BLaER1 treated with 17β-estradiol and CSF1 and Interleukin-3, amounts not matched to agents 10 nM and 100 nM (cell line): ENCODE data around the gene ILF3.
A peak's percentile ranks its signal among the peaks of the same experiment; 100 is the strongest.

Experiments used
- H3K27ac ChIP-seq, 11 experiments: shearing (Covaris generic); formaldehyde crosslinking; 2 replicates each; pipeline ENCODE4 v1.8.1; 2022
- H3K27me3 ChIP-seq, 11 experiments: shearing (Covaris generic); formaldehyde crosslinking; 2 replicates each; pipeline ENCODE4 v1.8.1; 2022
- H3K36me3 ChIP-seq, 11 experiments: shearing (Covaris generic); formaldehyde crosslinking; 2 replicates each; pipeline ENCODE4 v1.8.1; 2022
- H3K4me1 ChIP-seq, 10 experiments: shearing (Covaris generic); formaldehyde crosslinking; 2 replicates each; pipeline ENCODE4 v1.8.1; 2022
- H3K4me2 ChIP-seq, 11 experiments: shearing (Covaris generic); formaldehyde crosslinking; 2 replicates each; pipeline ENCODE4 v1.8.1; 2022
- H3K4me3 ChIP-seq, 10 experiments: shearing (Covaris generic); formaldehyde crosslinking; 2 replicates each; pipeline ENCODE4 v1.8.1; 2022
- H3K9ac ChIP-seq, 11 experiments: shearing (Covaris generic); formaldehyde crosslinking; 2 replicates each; pipeline ENCODE4 v1.8.1; 2022
- H3K9me3 ChIP-seq, 11 experiments: shearing (Covaris generic); formaldehyde crosslinking; replicated peaks in 1 of 11; 2 replicates each; pipeline ENCODE4 v1.8.1; 2022
- H4K20me1 ChIP-seq, 11 experiments: shearing (Covaris generic); formaldehyde crosslinking; 2 replicates each; pipeline ENCODE4 v1.8.1; 2022
- Cebpa-rat ChIP-seq, 11 experiments: shearing (Covaris generic); IDR thresholded peaks; 2 replicates each; pipeline ENCODE4 v1.8.1; 2022

ILF3 gene

GRCh38 chr19:10719466-10719961 is 65.4 kb downstream of the ILF3 start:
- Histone ChIP-seq H3K9ac (peak overlapping the region; percentile 92 to 100 (median 97)), H3K4me2 (peak overlapping the region; percentile 83 to 100 (median 97)), H3K27ac (peak overlapping the region; percentile 81 to 99 (median 95); a peak in 21 of 22 replicates), H3K36me3 (peaks cover 8 to 64% (median 40%) of the 10 kb centered on the region in 11 experiments; a peak in 20 of 22 replicates), H3K4me1 (peaks cover 58 to 72% (median 62%) of the 10 kb centered on the region in 10 experiments), H3K9me3 (no peaks in the 10 kb centered on the region), H4K20me1 (peaks cover 58 to 66% (median 65%) of the 10 kb centered on the region in 11 experiments), H3K4me3 (peak overlapping the region; percentile 90 to 100 (median 97)), H3K27me3 (no peaks in the 10 kb centered on the region)
- TF ChIP-seq Cebpa-rat (IDR thresholded peaks at IDR 0.05): no peak

- H4K20me1 ChIP-seq: peaks cover 65 to 77% (median 75%) of the 10 kb centered on the region in 11 experiments
- H3K4me2 ChIP-seq: peak overlapping the region; percentile 83 to 100 (median 97)
- peak overlapping the region; percentile 92 to 100 (median 97); a peak in 17 of 22 replicates for H3K9ac ChIP-seq
- H3K4me1 ChIP-seq: peaks cover 68 to 77% (median 70%) of the 10 kb centered on the region in 10 experiments
- H3K9me3 ChIP-seq: no peaks in the 10 kb centered on the region
- no peaks in the 10 kb centered on the region for H3K27me3 ChIP-seq
- H3K36me3 ChIP-seq: peaks cover 8 to 66% (median 45%) of the 10 kb centered on the region in 11 experiments; a peak in 20 of 22 replicates
- peak overlapping the region in 10 of 11 experiments; percentile 87 to 99 (median 96); a peak in 15 of 22 replicates for H3K27ac ChIP-seq
- H3K4me3 ChIP-seq: peak overlapping the region in 9 of 10 experiments; percentile 90 to 100 (median 98); a peak in 17 of 20 replicates
- TF ChIP-seq Cebpa-rat (IDR thresholded peaks at IDR 0.05): no peak
Measured at GRCh38 chr19:10720607-10721125, 66.5 kb downstream of the ILF3 start.

DNA sequence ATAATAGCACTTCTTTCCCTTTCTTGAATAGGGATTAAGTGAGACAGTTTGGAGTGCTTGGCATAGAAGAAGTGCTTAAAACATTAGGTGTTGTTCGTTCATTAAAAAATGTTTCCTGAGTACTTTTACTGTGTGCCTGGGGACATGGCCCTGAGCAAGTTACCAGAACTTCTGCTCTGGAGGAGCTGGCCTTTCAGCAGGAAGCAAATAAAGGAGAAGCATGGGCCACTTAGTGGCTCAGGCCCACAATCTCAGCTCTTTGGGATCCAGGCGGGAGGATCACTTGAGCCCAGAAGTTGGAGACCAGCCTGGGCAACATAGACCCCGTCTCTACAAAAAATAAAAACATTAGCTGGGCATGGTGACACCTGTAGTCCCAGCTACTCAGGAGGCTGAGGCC is 69.4 kb downstream of the ILF3 start:
- Histone ChIP-seq H3K9ac (peak overlapping the region; percentile 33 to 100 (median 73); a peak in 18 of 22 replicates), H3K4me2 (peak overlapping the region; percentile 83 to 100 (median 97)), H3K36me3 (peaks cover 8 to 89% (median 66%) of the 10 kb centered on the region in 11 experiments; a peak in 20 of 22 replicates), H4K20me1 (peaks cover 60 to 99% (median 73%) of the 10 kb centered on the region in 11 experiments), H3K27me3 (no peaks in the 10 kb centered on the region), H3K4me3 (peak overlapping the region in 6 of 10 experiments; percentile 13 to 57 (median 45); a peak in 7 of 20 replicates), H3K9me3 (no peaks in the 10 kb centered on the region), H3K27ac (peak overlapping the region in 10 of 11 experiments; percentile 63 to 98 (median 96); a peak in 20 of 22 replicates), H3K4me1 (peaks cover 91 to 96% (median 91%) of the 10 kb centered on the region in 10 experiments)
- TF ChIP-seq Cebpa-rat (IDR thresholded peaks at IDR 0.05): no peak

DNA sequence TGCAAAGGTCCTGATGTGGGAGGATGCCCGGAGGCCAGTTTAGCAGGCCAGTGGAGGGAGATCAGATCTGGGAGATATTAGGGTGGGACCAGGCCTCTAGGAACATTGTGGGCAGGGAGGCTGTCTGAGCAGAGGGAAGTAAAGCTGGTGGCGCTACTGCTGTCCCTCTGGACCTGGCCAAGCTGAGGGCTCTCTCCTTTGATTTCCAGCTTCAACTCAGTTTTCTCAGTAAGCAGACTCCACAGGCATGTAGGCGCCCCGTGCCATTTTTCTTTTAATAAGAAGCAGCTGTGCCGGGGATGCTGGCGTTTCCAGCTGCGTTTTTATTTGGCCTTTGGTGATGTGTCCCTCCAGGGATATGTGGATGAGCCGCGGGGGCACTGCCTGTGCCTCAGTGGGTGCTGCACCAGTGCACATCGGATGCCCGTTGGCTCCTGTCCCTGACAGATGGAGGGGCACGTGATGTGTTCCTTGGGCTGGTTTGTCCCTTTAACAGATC is 70.5 kb downstream of the ILF3 start:
- peaks cover 50 to 98% (median 68%) of the 10 kb centered on the region in 11 experiments for H4K20me1 ChIP-seq
- H3K4me3 ChIP-seq: peak overlapping the region; percentile 18 to 57 (median 38); a peak in 16 of 20 replicates
- TF ChIP-seq Cebpa-rat (IDR thresholded peaks at IDR 0.05): no peak
- no peaks in the 10 kb centered on the region for H3K9me3 ChIP-seq
- peak overlapping the region; percentile 83 to 100 (median 97) for H3K4me2 ChIP-seq
- peaks cover 100% of the 10 kb centered on the region in 10 experiments for H3K4me1 ChIP-seq
- peaks cover 8 to 91% (median 73%) of the 10 kb centered on the region in 11 experiments; a peak in 20 of 22 replicates for H3K36me3 ChIP-seq
- H3K27me3 ChIP-seq: no peaks in the 10 kb centered on the region
- peak overlapping the region; percentile 63 to 98 (median 95); a peak in 20 of 22 replicates for H3K27ac ChIP-seq
- H3K9ac ChIP-seq: peak overlapping the region; percentile 33 to 100 (median 73); a peak in 19 of 22 replicates

DNA sequence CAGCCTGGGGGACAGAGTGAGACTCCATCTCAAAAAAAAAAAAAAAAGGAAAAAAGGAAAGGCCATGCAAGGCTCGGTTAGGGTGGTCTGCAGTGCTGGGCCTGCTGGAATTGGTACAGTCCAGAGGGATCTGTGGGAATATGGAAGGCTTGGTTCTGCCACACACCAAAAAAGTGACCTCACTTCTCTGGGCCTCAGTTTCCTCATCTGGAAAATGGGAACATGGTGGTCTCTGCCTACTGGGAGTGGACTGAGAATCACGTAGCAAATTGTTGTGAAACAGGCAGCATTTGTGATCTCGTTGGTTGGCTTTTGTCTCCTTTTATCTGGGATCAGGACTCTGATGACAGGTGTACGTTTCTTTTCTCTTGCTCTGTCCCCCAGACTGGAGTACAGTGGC is 71.3 kb downstream of the ILF3 start:
- no peaks in the 10 kb centered on the region for H3K27me3 ChIP-seq
- H3K9ac ChIP-seq: peak overlapping the region; percentile 33 to 100 (median 73); a peak in 16 of 22 replicates
- TF ChIP-seq Cebpa-rat (IDR thresholded peaks at IDR 0.05): 0 out of 22 replicates have a peak, but pooled peaks of 1 of the 11 experiments have one; percentile 14
- peak overlapping the region; percentile 63 to 98 (median 95); a peak in 20 of 22 replicates for H3K27ac ChIP-seq
- H3K9me3 ChIP-seq: no peaks in the 10 kb centered on the region
- H3K36me3 ChIP-seq: peaks cover 7 to 91% (median 70%) of the 10 kb centered on the region in 11 experiments; a peak in 20 of 22 replicates
- H3K4me2 ChIP-seq: peak overlapping the region; percentile 83 to 100 (median 97)
- H3K4me1 ChIP-seq: peaks cover 100% of the 10 kb centered on the region in 10 experiments
- peak overlapping the region in 9 of 10 experiments; percentile 18 to 57 (median 43); a peak in 7 of 20 replicates for H3K4me3 ChIP-seq
- peaks cover 42 to 98% (median 60%) of the 10 kb centered on the region in 11 experiments for H4K20me1 ChIP-seq

DNA sequence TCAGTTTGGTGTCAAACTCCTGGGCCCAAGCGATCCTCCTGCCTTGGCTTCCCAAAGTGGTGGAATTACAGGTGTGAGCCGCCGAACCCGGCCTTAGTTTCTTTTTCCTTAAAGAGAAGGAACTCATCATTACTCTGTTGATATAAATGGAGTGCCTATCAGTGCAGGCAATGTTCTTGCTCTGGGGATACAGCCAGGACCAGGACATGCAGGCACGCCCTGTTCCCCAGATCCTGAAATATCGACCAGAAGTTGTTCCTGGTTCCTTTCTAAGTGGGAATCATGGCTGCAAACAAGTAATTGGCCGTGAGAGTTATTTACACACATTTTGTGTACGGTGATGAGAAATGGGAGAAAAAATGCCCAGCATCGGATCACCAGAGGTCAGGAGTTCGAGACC is 72.1 kb downstream of the ILF3 start:
- Histone ChIP-seq H3K4me2 (peak overlapping the region; percentile 83 to 100 (median 97)), H4K20me1 (peaks cover 34 to 93% (median 52%) of the 10 kb centered on the region in 11 experiments), H3K27ac (peak overlapping the region; percentile 80 to 98 (median 95); a peak in 21 of 22 replicates), H3K9ac (peak overlapping the region; percentile 33 to 98 (median 77); a peak in 16 of 22 replicates), H3K4me1 (peaks cover 100% of the 10 kb centered on the region in 10 experiments), H3K27me3 (no peaks in the 10 kb centered on the region), H3K36me3 (peaks cover 0 to 89% (median 61%) of the 10 kb centered on the region in 11 experiments; a peak in 18 of 22 replicates), H3K4me3 (peak overlapping the region in 2 of 10 experiments; percentile 20 to 51; a peak in 3 of 20 replicates), H3K9me3 (no peaks in the 10 kb centered on the region)
- no peak for TF ChIP-seq Cebpa-rat (IDR thresholded peaks at IDR 0.05)

DNA sequence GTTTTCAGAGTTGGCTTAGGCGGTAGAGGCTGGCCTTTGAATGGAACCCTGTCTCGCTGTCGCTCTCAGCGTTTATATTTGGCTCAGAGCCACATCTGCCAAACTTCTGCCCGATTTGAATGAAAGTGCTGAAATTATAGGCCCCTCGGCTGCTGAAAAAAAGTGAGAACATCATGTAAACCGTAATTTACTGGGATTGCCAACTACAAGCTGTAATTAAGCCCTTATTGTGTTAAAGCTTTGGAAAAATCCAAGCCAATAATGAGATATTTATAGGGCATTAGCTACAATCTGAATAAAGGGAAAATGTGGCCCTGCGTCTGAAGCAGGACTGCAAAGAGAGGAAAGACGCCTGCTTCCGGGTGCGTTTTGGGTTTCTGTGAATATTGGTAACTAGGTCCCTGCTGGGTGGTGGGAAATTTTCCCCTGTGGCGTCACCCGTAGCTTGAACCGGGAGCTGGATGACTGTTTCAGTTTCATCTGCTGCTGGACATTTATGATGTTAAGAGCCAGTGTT is 73.6 kb downstream of the ILF3 start:
- peak overlapping the region; percentile 61 to 98 (median 77) for H3K9ac ChIP-seq
- H3K36me3 ChIP-seq: peaks cover 0 to 78% (median 46%) of the 10 kb centered on the region in 11 experiments; a peak in 19 of 22 replicates
- peak overlapping the region; percentile 1 to 51 (median 26); a peak in 14 of 20 replicates for H3K4me3 ChIP-seq
- no peaks in the 10 kb centered on the region for H3K27me3 ChIP-seq
- no peak for TF ChIP-seq Cebpa-rat (IDR thresholded peaks at IDR 0.05)
- H3K27ac ChIP-seq: peak overlapping the region; percentile 80 to 98 (median 95)
- H3K9me3 ChIP-seq: no peaks in the 10 kb centered on the region
- peaks cover 19 to 78% (median 37%) of the 10 kb centered on the region in 11 experiments; a peak in 18 of 22 replicates for H4K20me1 ChIP-seq
- peaks cover 98 to 100% (median 100%) of the 10 kb centered on the region in 10 experiments for H3K4me1 ChIP-seq
- peak overlapping the region; percentile 83 to 100 (median 97) for H3K4me2 ChIP-seq

GRCh38 chr19:10729411-10729810 is 75.3 kb downstream of the ILF3 start:
- peak overlapping the region; percentile 83 to 100 (median 97) for H3K4me2 ChIP-seq
- H3K9ac ChIP-seq: peak overlapping the region in 9 of 11 experiments; percentile 79 to 97 (median 85); a peak in 15 of 22 replicates
- H3K27ac ChIP-seq: peak overlapping the region; percentile 36 to 98 (median 95); a peak in 21 of 22 replicates
- H3K4me1 ChIP-seq: peaks cover 98 to 100% (median 100%) of the 10 kb centered on the region in 10 experiments
- peak overlapping the region in 4 of 10 experiments; percentile 29 to 54 (median 43); a peak in 6 of 20 replicates for H3K4me3 ChIP-seq
- peak in 1 of 11 experiments; percentile 28; a peak in 1 of 22 replicates for TF ChIP-seq Cebpa-rat (IDR thresholded peaks at IDR 0.05)
- H3K9me3 ChIP-seq: no peaks in the 10 kb centered on the region
- H4K20me1 ChIP-seq: peaks cover 7 to 61% (median 20%) of the 10 kb centered on the region in 11 experiments; a peak in 18 of 22 replicates
- H3K36me3 ChIP-seq: peaks cover 0 to 75% (median 48%) of the 10 kb centered on the region in 11 experiments; a peak in 18 of 22 replicates
- H3K27me3 ChIP-seq: no peaks in the 10 kb centered on the region
